ENCODE results near the gene SCN8A.
"Not testable (repeated sequence)": the region's sequence is repeated elsewhere in the genome, so short reads cannot be mapped to it uniquely, and the experiment has no call there.

Gene SCN8A

GRCh38 chr12:51774933-51775332, 183.9 kb downstream of the SCN8A start:
- DNase-seq, result no peak

DNA sequence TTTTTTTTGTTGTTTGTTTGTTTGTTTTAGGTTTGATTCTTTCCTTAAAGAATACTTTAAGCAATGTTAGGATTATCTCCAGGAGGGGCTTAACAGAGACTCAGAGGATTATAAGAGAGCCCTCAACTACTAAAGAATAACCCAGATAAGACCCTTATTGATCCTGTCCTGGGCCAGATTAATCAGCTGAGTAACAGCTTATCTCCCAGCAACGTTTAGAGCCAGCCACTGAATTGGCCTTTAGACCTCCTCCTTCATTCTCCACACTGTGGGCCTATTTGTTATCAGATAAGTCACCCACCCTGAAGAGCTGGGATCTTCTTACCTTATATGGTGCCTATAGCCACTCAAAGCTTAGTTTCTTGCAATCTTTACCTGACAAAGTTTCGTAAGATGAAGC, 186.4 kb downstream of the SCN8A start:
- DNase-seq, result no peak

GRCh38 chr12:51777973-51778372, 186.9 kb downstream of the SCN8A start:
- no peak for DNase-seq

GRCh38 chr12:51779876-51780275, 188.8 kb downstream of the SCN8A start:
- no peak for DNase-seq

DNA sequence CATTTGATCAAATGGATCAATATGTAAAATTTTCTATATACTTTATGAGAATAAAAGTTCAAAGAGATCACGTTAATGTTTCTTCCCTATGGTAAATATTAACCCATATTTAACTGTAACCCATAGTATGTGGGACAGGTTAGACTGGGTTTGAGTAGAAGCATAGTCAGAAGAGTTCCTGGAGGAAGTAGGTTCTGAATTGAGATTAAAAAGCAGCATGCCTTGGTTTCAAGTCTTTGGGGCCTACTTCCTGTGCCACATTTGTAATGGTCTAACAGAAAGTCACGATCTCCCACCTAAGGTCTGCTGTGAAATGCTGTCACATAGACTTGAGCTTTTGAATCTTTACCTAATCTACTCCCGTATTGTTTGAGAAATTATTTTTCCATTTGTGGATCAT, 193.7 kb downstream of the SCN8A start:
- no peak for DNase-seq

- DNase-seq, result no peak
Measured at GRCh38 chr12:51785906-51786305, 194.9 kb downstream of the SCN8A start.

- DNase-seq, result no peak
Measured at GRCh38 chr12:51788876-51789275, 197.8 kb downstream of the SCN8A start.

GRCh38 chr12:51792417-51792816, 201.4 kb downstream of the SCN8A start:
- no peak for DNase-seq

DNA sequence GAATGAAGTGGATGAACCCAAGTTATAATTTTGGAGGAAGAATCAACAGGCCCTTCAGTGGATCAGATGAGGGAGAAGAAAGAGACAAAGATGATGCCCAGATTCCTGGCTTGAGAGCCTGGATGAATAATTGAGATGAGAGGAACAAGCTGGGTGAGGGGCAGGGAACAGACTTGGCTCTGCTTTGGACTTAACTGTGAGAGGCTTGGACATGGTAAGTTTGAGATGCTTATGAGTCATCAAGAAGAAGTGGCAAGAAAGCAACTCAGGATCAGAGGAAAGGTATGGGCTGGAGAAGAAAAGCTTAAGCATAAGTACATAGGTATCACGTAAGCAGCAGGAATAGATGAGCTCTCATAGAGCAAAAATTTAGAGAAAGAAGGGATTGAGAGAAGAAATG, 202.2 kb downstream of the SCN8A start:
- DNase-seq, result no peak

DNA sequence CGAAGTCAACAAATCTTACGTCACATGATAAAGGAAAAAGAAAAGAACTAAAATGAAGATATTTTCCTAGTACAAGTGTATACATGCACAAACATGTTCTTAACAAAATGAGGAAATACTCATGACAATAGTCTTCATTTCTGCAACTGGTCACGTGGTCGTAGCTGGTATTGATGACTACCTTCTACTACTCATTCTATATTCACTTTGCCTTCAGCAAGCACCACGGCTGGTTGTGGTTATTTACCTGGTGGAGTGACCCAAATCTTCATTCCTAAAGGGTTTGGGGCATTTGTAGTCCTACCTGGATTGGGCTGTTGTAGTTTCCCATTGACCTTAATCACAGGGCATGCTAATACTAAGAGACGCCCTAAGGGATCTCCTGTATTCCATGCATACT, 206.3 kb downstream of the SCN8A start:
- no peak for DNase-seq

GRCh38 chr12:51798051-51798450, 207.0 kb downstream of the SCN8A start:
- DNase-seq, result not testable (repeated sequence)

- DNase-seq, result no peak
Measured at GRCh38 chr12:51798501-51798900, 207.5 kb downstream of the SCN8A start.

GRCh38 chr12:51801027-51801426, 210.0 kb downstream of the SCN8A start:
- no peak for DNase-seq

- DNase-seq, result no peak
Measured at GRCh38 chr12:51806896-51807295, 215.9 kb downstream of the SCN8A start.

DNA sequence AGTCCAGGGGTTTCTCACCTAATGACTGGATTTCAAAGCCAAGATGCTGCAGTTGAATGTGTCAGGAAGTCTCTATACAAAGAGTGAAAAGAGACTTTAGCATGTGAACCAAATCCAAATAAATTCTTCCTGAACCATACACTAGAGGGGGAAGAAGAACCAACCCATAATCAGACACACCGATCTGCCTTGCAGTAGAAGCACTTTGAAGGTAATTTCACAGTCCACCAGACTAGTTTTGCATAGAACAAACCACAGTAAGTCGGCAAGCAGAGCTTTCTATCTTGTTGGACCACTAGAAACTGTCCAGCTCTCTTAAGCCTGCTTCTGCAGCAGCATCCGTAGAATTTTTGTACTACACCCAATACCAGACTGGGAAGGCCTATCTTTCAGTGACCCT, 218.2 kb downstream of the SCN8A start:
- no peak for DNase-seq

GRCh38 chr12:51811203-51812202, 220.5 kb downstream of the SCN8A start:
- DNase-seq, result no peak

- no peak for DNase-seq
Measured at GRCh38 chr12:51812871-51813270, 221.8 kb downstream of the SCN8A start.

DNA sequence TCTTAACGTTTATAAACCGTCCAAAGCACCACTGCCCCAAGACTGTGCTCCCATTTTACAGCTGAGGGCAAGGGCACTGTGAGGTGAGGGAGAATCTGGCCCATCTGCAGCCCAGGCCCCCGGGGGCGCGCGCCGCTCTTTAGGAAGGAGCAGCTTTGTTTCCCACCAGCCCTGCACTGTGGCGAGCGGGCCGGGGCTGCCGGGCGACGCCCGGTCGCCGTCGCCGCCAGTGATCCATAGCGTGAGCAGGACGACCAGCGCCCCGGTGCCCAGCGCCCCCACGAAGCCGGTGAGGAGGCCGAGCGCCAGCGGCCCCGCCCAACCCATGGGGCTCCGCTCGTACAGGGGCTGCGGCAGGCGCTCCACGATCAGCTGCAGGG, 222.9 kb downstream of the SCN8A start:
- DNase-seq, result no peak

- peak; percentile 79 for DNase-seq
Measured at GRCh38 chr12:51814311-51815088, 223.5 kb downstream of the SCN8A start.

- DNase-seq, result no peak
Measured at GRCh38 chr12:51815571-51815970, 224.5 kb downstream of the SCN8A start.

DNA sequence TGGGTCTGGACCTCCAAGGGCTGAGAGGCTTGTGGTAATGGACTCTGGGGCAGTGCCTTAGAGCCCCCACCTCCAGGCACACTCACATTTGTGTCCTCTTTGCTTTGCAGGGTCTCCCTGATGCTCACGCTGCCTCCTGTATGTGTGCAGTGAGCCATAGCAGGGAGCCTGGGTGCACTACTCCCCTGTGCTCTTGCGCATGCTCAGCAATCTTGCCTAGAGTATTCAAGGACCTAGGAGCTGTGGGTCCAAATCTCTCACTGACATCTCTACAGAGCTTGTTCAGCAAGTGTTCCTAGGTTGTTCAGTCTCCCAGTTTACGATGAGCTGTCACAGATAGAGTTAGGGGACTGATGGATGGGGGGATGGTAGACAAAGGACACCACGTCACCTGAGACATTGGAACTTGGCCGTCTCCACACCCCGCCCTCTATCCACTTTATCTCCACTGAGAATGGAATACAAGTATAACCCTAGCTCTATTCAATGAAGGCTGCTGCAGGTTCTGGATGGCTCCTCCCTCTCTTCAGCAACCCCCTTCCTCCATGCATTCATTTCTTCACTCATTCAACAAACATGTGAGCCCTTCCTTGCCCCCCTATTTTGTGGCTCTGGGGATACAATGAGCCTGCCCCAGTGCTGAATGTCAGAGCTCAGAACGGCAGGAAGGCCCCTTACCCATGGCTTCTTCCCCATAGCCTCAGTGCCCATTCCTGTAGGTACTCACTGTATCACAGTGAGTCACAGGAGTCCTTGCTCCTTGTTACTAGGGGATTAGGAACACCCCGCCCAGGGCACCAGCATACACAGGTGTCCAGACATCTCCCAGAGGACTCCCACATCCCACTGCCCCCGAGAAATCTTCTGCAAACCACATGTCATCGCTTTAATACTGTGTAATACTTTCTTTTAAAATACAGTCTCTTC, 226.3 kb downstream of the SCN8A start:
- DNase-seq, result no peak

DNA sequence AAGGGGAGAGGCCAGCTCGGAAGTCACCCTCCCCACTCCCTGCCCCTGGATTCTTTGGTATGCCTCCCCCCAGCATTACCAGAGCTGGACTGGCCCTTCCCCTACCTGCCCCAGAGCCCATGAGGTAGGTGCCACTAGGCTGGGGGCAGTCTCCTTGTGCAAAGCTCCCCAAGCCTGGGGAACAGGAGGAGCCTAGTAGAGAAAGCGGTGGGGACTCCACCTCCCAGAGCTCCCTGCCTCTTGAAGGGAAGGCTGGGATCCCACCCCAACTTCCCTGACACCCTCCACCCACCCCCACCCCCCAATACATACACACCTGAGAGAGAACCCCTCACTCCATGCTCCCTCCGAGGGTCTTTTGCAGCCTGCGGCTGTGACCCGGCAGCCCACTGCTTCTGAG, 227.1 kb downstream of the SCN8A start:
- DNase-seq, result no peak
